ENCODE results near the gene R3HDML. TPM values are rescaled to one million over a fixed set of nuclear protein-coding genes. Genes with fewer than 3 reads are reported as not detected.
"Not testable (repeated sequence)": the region's sequence is repeated elsewhere in the genome, so short reads cannot be mapped to it uniquely, and the experiment has no call there.

Gene R3HDML
- total RNA-seq, 1 donor from 2014 or later, result not detected

DNA sequence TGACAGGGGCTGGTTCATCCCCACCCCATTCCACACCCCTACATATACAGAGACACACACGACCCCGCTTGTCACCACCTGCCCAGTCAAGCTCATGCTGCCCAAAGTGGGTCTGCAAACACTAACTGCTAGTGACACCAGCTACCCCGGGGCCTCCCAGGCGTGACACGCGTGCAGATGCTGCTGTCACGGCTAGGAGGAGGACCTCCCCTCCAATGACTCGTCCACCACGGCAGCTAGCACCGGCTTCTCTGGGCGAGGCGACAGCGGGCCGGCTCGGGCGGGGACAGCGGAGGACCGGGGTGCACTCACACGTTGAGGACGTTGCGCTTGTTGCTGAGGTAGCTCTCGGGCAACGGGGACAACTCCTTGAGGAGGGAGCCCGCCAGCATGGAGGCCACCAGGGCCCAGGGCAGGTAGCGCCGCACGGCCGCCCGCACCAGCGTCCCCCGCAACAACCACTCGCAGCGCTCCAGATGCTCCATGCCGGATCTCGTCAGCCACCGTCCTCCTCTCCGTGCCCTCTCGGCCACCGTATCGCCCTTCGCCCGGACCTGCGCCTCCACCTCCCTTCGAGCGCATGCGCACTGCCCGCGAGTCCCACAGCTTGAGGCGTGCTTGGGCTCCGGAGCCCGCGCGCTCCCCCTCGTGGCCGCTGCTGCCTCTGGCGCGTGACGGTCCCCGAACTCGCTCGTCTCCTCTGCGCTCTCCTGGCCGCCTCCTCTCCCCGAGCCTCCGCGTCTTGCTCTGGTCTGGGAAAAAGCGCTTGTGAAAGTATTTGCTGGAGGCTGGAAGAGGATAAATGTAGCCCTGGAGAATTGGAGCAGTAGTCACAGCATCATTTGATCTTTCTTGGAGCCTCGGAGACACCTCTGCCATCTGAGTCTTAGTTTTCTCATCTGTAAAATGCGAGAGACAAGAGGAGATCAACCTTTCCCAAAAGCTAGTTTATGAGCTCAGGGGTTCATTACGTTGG, 25.9 kb upstream of the R3HDML start, which contains the start of gene FITM2:
Gene FITM2 (minus strand): TSS at position 539 of the 976 bp plus-strand sequence. CDS start 54 bp downstream, at position 485.
- Mint-ChIP-seq H3K27ac (peak within 1 kb of the TSS; percentile 92), H3K9me3 (no peaks in the 10 kb centered on the region), H3K36me3 (ENCODE audit: low read depth) (peaks cover 8% of the 10 kb centered on the region), H3K4me3 (peak within 1 kb of the TSS; percentile 92), H3K27me3 (peaks cover 3% of the 10 kb centered on the region), H3K4me1 (peaks cover 16% of the 10 kb centered on the region)
- DNase-seq, result peak; percentile 99
- intact Hi-C loops (cut with micrococcal nuclease), result loop anchor here (1.0 to 5.0 kb wide), 4 partner anchors 94 to 194 kb away; partner anchors contain the start of genes OSER1 and TTPAL

DNA sequence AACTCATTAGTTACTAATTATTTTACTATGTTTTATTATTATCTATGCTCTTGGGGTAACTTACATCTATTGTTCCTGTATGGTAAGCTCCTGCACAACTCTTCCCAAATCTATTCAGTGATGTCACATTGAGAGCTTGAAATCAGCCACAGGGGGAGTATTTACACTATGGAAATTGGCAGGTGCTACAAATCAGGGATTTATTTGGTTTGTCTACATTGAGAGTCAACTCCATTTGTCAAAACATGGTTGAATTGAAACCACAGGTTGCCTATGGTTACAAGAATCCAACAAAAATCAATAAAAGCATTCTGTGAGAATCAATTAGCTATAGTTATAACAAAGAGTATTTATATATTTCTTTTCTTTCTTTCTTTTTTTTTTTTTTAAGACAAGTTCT, 22.0 kb upstream of the R3HDML start:
- Mint-ChIP-seq H3K4me1 (peaks cover 11% of the 10 kb centered on the region), H3K9me3 (no peaks in the 10 kb centered on the region), H3K4me3 (no peak overlapping the region), H3K36me3 (ENCODE audit: low read depth) (peaks cover 4% of the 10 kb centered on the region), H3K27me3 (peaks cover 7% of the 10 kb centered on the region), H3K27ac (no peak overlapping the region)
- intact Hi-C loops (cut with micrococcal nuclease), result loop anchor here (5.0 kb wide), 1 partner anchor 198 kb away; no protein-coding TSS in a partner anchor
- DNase-seq, result no peak

DNA sequence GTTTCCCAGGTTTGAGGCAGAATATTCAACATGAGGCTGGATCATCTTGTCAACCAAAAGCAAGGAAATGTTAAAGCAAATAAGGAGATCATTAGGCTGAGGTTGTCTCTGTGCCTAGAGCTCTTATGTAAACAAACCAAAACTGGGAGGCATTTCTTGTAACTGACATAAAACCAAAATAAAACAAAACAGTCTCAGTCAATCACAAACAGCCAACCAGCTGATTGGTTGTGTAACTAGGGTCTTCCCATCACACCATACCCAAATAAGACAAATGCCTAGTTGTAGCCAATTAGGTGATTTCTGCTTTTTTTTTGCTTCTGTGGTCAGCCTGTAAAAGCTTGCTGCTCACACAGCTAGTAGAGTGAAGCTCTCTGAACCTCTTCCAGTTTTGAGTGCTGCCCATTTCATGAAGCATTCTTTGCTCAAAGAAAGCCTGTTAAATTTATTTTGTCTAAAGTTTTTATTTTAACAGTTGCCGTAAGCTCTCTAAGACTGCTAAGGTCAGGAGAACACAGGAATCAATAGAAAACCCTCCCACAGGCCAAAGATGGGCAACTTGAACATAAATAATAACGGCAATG, 16.9 kb upstream of the R3HDML start:
- no peak overlapping the region for H3K4me3 Mint-ChIP-seq

DNA sequence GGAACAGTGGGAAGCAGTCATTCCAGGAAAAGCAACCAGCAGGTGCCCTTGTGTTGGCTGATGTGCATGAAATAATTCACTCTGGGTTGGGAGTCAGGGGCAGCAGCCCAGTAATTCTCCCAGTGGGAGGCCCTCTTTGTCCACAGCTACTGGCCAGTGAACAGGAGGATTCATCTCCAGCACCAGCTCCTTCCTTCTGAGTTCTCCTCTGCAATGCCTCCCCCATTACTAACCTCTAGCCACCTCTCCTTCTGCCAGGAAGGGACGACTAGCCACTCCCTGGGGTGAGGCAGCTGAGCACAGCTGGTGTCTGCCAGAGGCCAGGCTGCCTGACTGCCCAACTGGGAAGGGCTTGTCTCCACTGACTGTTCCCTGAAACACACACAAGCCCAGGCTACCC, 12.5 kb upstream of the R3HDML start:
- peaks cover 10% of the 10 kb centered on the region for H3K27me3 Mint-ChIP-seq
- H3K36me3 Mint-ChIP-seq (ENCODE audit: low read depth), result no peaks in the 10 kb centered on the region

More for the DNA sequence above, 16.9 kb upstream of the R3HDML start:
- Mint-ChIP-seq H3K4me1 (no peaks in the 10 kb centered on the region), H3K9me3 (no peaks in the 10 kb centered on the region), H3K36me3 (ENCODE audit: low read depth) (no peaks in the 10 kb centered on the region), H3K27ac (no peak overlapping the region), H3K27me3 (peaks cover 6% of the 10 kb centered on the region)
- intact Hi-C loops (cut with micrococcal nuclease), result no loop called here
- no peak for DNase-seq

DNA sequence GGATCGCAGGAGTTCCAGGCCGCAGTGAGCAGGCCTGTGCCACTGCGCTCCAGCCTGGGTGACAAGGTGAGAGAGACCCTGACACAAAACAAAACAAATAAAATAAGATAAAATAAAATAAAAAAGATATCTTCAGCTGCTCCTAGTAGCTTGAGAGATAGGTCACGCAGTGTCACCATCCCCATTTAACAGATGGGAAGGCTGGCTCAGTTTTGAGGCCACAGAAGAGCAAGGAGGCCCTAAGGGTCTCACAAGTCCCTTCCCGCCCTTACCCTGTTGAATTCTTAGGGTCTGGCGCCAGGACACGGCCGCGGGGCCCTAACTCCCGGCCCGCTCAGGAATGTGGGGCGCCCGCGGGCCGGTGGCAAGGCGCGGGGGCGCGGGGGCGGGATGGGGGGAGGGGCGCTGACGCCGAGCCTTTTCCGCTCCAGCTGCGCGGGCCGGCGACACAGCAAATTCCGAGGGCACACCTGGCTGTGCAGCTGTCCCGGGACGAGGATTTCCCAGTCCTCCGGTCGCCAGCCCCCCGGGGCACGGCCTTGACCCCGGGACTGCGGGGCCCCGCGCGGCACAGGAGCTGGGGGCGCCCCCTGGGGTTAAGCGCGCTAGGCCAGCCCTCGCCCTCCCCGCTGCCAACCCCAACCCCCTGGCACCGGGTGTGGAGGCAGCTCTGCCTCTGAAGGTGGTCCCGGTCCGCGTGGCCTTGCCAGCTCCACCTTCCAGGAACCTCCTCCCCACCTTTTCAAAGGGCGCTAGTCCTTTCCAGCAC, 10.3 kb upstream of the R3HDML start:
- peaks cover 16% of the 10 kb centered on the region for H3K27me3 Mint-ChIP-seq
- intact Hi-C loops (cut with micrococcal nuclease), result no loop called here
- DNase-seq, result no peak
- H3K4me1 Mint-ChIP-seq, result peaks cover 2% of the 10 kb centered on the region
- no peaks in the 10 kb centered on the region for H3K9me3 Mint-ChIP-seq
- no peaks in the 10 kb centered on the region for H3K36me3 Mint-ChIP-seq (ENCODE audit: low read depth)
- H3K27ac Mint-ChIP-seq, result no peak overlapping the region
- peak overlapping the region; percentile 22 for H3K4me3 Mint-ChIP-seq

More for the DNA sequence above, 12.5 kb upstream of the R3HDML start:
- H3K9me3 Mint-ChIP-seq, result no peaks in the 10 kb centered on the region
- H3K4me3 Mint-ChIP-seq, result no peak overlapping the region
- DNase-seq, result no peak
- peaks cover 2% of the 10 kb centered on the region for H3K4me1 Mint-ChIP-seq
- no peak overlapping the region for H3K27ac Mint-ChIP-seq
- intact Hi-C loops (cut with micrococcal nuclease), result no loop called here

DNA sequence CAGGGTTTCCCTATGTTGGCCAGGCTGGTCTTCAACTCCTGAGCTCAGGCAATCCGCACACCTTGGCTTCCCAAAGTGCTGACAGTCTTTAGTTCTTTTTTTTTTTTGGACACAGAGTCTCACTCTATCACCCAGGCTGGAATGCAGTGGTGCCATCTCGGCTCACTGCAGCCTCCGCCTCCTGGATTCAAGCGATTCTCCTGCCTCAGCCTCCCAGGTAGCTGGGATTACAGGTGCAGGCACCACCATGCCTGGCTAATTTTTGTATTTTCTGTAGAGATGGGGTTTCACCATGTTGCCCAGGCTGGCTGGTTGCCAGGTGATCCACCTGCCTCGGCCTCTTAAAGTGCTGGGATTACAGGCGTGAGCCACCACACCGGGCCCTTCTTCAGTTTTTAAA, 9.1 kb upstream of the R3HDML start:
- DNase-seq; H3K36me3 Mint-ChIP-seq (ENCODE audit: low read depth); H3K27ac Mint-ChIP-seq; H3K4me3 Mint-ChIP-seq; H3K4me1 Mint-ChIP-seq; intact Hi-C loops (cut with micrococcal nuclease); H3K9me3 Mint-ChIP-seq: not testable (repeated sequence)
- H3K27me3 Mint-ChIP-seq, result peaks cover 16% of the 10 kb centered on the region

DNA sequence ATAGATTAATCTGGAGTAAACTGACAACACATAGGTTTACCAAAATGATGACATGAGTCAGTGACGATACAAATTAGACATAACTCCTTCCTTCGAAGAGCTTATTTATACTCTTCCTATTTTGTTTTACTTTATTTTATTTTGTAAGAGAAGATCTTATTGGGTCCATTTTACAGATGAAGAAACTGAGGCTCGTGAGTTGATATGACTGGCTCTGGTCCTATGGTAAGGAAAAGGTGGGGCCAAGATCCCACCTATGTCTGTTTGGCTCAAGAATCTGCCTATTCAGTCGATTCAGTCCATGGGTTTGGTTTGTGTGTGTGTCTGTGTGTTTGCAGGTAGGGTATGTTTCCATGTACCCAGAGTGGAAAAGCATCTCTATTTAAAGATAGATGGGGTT, 8.4 kb upstream of the R3HDML start:
- H3K36me3 Mint-ChIP-seq (ENCODE audit: low read depth), result no peaks in the 10 kb centered on the region
- no peak overlapping the region for H3K27ac Mint-ChIP-seq
- no peak overlapping the region for H3K4me3 Mint-ChIP-seq
- no peak for DNase-seq
- peaks cover 2% of the 10 kb centered on the region for H3K4me1 Mint-ChIP-seq
- intact Hi-C loops (cut with micrococcal nuclease), result no loop called here
- H3K27me3 Mint-ChIP-seq, result peaks cover 16% of the 10 kb centered on the region
- no peaks in the 10 kb centered on the region for H3K9me3 Mint-ChIP-seq

DNA sequence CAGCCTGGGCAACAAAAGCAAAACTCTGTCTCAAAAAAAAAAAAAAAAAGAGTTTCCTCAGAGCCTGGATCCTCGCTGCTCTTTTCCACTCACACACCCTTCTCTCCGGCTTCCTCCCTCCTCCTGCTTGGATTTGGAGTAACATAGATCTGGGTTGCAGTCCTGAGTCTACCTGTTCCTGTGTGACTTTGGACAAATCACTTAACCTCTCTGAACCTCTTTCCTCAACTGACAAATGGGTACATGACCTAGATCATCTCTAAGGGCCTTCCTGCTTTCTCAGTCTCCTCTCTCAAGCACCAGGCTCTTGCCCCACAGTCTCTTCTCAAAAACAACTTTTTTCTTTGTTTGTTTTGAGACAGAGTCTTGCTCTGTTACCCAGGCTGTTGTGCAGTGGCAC, 5.6 kb upstream of the R3HDML start:
- H3K9me3 Mint-ChIP-seq, result no peaks in the 10 kb centered on the region
- H3K36me3 Mint-ChIP-seq (ENCODE audit: low read depth), result no peaks in the 10 kb centered on the region
- intact Hi-C loops (cut with micrococcal nuclease), result no loop called here
- peaks cover 2% of the 10 kb centered on the region for H3K4me1 Mint-ChIP-seq
- peaks cover 14% of the 10 kb centered on the region for H3K27me3 Mint-ChIP-seq
- H3K4me3 Mint-ChIP-seq, result no peak overlapping the region
- no peak for DNase-seq
- H3K27ac Mint-ChIP-seq, result no peak overlapping the region

DNA sequence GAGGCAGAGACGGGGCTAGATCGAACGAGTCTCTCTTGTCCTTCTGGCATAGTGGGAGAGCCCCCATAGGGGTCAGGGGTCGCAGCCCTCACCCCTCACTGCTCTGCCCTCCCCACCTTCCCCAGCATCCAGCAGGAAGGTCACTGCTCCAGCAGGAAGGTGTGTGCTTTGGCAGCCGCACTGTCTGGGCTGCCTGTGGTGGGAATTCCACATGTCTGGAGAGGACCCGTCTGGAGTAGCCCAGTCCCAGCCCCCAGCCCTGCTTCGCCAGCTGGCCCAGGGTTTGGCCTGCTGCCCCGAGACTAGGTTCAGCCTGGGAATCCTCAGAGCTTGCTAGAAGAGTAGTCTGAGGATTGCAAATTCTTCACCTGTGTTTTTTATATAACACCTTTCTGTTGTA, 2.5 kb upstream of the R3HDML start:
- intact Hi-C loops (cut with micrococcal nuclease), result no loop called here
- Mint-ChIP-seq H3K27me3 (peaks cover 6% of the 10 kb centered on the region), H3K27ac (no peak overlapping the region), H3K36me3 (ENCODE audit: low read depth) (no peaks in the 10 kb centered on the region), H3K9me3 (no peaks in the 10 kb centered on the region), H3K4me3 (no peak overlapping the region), H3K4me1 (no peaks in the 10 kb centered on the region)
- no peak for DNase-seq

DNA sequence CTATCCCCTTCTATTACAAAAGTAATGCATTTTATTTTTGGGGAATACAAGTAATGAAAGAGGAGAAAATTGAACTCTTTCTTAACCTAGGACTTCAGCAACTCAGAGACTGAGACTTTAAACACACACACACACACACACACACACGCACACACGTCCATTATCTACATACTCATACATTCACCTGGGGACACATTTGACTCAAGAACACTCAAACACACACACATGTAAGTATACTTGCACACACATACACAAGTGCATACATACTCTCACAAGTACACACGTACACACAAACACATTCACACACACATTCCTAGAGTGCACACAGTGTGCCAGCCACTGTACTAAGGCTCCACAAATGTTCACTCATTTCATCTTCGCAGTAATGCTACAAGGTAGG, 2.1 kb upstream of the R3HDML start:
- Mint-ChIP-seq H3K9me3 (no peaks in the 10 kb centered on the region), H3K4me3 (no peak overlapping the region), H3K36me3 (ENCODE audit: low read depth) (no peaks in the 10 kb centered on the region), H3K27ac (no peak overlapping the region), H3K27me3 (peaks cover 6% of the 10 kb centered on the region), H3K4me1 (no peaks in the 10 kb centered on the region)
- DNase-seq, result no peak
- intact Hi-C loops (cut with micrococcal nuclease), result no loop called here

DNA sequence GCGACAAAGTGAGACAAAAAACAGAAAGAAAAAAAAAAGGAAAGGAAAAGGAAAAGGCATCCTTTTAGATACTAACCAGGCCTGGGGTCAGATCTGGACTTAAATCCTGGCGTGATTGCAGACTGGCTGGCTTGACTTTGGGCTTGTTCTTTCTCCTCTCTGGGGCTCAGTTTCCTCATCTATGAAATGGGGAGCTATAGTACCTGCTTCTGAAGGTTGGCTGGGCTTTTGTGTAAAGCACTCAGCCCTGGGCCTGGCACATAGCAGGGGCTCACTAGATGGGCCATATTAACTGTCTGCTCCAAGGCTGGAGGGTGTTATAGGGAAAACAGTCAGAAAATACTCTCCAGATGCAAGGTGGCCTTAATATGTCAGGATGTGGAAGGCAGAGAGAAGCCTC, 1.2 kb upstream of the R3HDML start:
- intact Hi-C loops (cut with micrococcal nuclease), result no loop called here
- Mint-ChIP-seq H3K4me1 (no peaks in the 10 kb centered on the region), H3K4me3 (no peak overlapping the region), H3K36me3 (ENCODE audit: low read depth) (no peaks in the 10 kb centered on the region), H3K27ac (no peak overlapping the region), H3K9me3 (no peaks in the 10 kb centered on the region), H3K27me3 (peaks cover 2% of the 10 kb centered on the region)
- no peak for DNase-seq

DNA sequence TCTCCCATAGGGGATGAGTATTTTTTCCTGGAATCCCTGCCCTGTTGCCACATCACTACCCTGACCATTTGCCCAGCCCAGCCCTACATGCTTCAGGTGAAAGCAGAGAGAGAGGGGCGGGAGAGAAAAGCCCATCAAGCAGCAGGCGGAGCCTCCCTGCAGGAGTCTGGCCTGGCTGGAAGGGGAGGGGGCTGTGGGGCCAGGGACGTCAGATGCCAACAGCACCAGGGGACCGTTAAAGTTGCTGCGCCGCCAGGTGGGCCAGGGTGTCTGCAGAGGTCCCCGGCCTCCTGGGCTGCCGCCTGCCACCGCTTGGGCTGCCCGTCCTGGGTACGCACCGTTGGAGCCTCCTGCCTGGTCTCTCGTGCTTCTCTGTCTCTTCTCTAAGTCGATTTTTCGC, 757 bp upstream of the R3HDML start:
- Mint-ChIP-seq H3K27me3 (peaks cover 2% of the 10 kb centered on the region), H3K27ac (no peak overlapping the region), H3K4me3 (no peak overlapping the region), H3K4me1 (no peaks in the 10 kb centered on the region), H3K9me3 (no peaks in the 10 kb centered on the region), H3K36me3 (ENCODE audit: low read depth) (no peaks in the 10 kb centered on the region)
- DNase-seq, result no peak
- intact Hi-C loops (cut with micrococcal nuclease), result no loop called here

DNA sequence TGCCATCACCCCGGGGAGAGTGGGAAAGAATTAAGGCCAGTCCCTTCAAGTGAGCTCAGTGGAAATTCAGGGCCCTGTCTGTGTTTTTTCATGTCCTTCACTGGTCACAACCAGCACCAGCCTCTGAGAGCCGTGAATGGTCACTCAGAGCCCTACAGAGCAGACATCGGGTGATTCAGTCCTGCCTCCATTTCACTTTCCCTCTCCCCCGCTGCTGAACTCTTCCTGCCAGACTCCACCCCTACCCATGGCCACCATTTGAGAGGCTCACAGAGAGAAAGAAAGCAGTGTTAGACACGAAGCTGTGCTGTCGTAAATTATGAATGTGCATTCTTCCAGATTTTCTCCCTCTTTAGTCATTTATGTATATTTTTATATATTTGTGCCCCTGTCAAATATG, 5.4 kb downstream of the R3HDML start:
- DNase-seq, result no peak

More for the DNA sequence above, 5.4 kb downstream of the R3HDML start:
- Mint-ChIP-seq H3K27ac (no peak overlapping the region), H3K27me3 (no peaks in the 10 kb centered on the region), H3K36me3 (ENCODE audit: low read depth) (no peaks in the 10 kb centered on the region), H3K4me1 (no peaks in the 10 kb centered on the region), H3K4me3 (no peak overlapping the region), H3K9me3 (no peaks in the 10 kb centered on the region)
- intact Hi-C loops (cut with micrococcal nuclease), result no loop called here
